HCT116 (cell line): ENCODE data around the gene KIF18B. TPM values are rescaled to one million over a fixed set of nuclear protein-coding genes. Genes with fewer than 3 reads are reported as not detected.

Experiments
- ATAC-seq: fragments of 200-7000 bp; cut with Tn5 transposase; 2 replicates; pipeline ENCODE4 v1.9.1; 2020; ENCODE audit warnings: mild to moderate bottlenecking, moderate library complexity
- BruUV-seq: library from RNA; stranded (reverse); fragments of 400-500 nt; replicated peaks from 2 replicates; lab custom pipeline; 2021; lab: Mats Ljungman, UMichigan
- CTCF ChIA-PET: fragments of 300-600 bp; sonication (Branson Sonifier 250); formaldehyde crosslinking; loops from one replicate; lab custom pipeline; 2021; ENCODE audit warnings: antibody characterized with exemption; lab: Charles Lee
- POLR2A ChIA-PET: fragments of 300-600, 350-600 bp; sonication (Branson Sonifier 250); formaldehyde crosslinking; loops from one replicate; lab custom pipeline; 2021; ENCODE audit warnings: antibody characterized with exemption; lab: Charles Lee
- RAD21 ChIA-PET, 2 experiments: fragments of 300-600 bp; sonication (Branson Sonifier 250); formaldehyde crosslinking; loops; one replicate each; lab custom pipeline; 2023; ENCODE audit warnings: low total read pairs in 2 of 2; ENCODE audit not compliant: uncharacterized antibody in 2 of 2, unreplicated experiment in 2 of 2, low non-redundant PET in 1 of 2; lab: Charles Lee
- DNase-seq: peaks from one replicate; pipeline ENCODE4 v3.0.0-alpha.2; 2010; ENCODE audit warnings: low read depth, low spot score
- H2AFZ ChIP-seq: fragments of 200-600 bp; shearing (Covaris generic), sonication (generic); 2 replicates; pipeline ENCODE4 v1.6.1; 2017; ENCODE audit warnings: low read depth, mixed run types, mixed read lengths, antibody characterized with exemption, low read length; ENCODE audit not compliant: poor library complexity, severe bottlenecking
- H3K27ac ChIP-seq: 2 replicates; pipeline ENCODE4 v1.5.1; 2012; ENCODE audit warnings: low read depth, low read length
- H3K27me3 ChIP-seq: fragments of 200-600 bp; sonication (generic); 2 replicates; pipeline ENCODE4 v1.6.1; 2016; ENCODE audit warnings: mixed run types, low read length, mixed read lengths; ENCODE audit not compliant: insufficient read depth
- H3K36me3 ChIP-seq, 2 experiments: fragments of 200-500 bp in 1 of 2; fragments of 200-600 bp in 1 of 2; sonication (Bioruptor generic) in 1 of 2; sonication (generic) in 1 of 2; 2 replicates each; pipeline versions ENCODE4 v1.5.1 to v1.6.1; 2014 to 2016; ENCODE audit warnings: low read length in 2 of 2, inconsistent platforms in 1 of 2, mixed read lengths in 1 of 2, mixed run types in 1 of 2; ENCODE audit not compliant: insufficient read depth in 2 of 2, control insufficient read depth in 1 of 2
- H3K4me1 ChIP-seq, 2 experiments: fragments of 200-600 bp in 1 of 2; sonication (generic) in 1 of 2; 2 replicates each; pipeline versions ENCODE4 v1.5.1 to v1.6.1; 2012 to 2017; ENCODE audit warnings: low read length in 2 of 2, inconsistent platforms in 1 of 2, mild to moderate bottlenecking in 1 of 2, mixed read lengths in 1 of 2, mixed run types in 1 of 2, moderate library complexity in 1 of 2; ENCODE audit not compliant: insufficient read depth in 2 of 2, control insufficient read depth in 1 of 2
- H3K4me2 ChIP-seq: fragments of 200-600 bp; sonication (generic); 2 replicates; pipeline ENCODE4 v1.6.1; 2017; ENCODE audit warnings: mixed run types, low read length, mixed read lengths
- H3K4me3 ChIP-seq, 2 experiments: fragments of 200-600 bp in 1 of 2; sonication (generic) in 1 of 2; replicated peaks in 1 of 2; 2 replicates each; pipeline ENCODE4 v1.5.1; 2011 to 2016; ENCODE audit warnings: low read length in 2 of 2, control low read depth in 1 of 2, low read depth in 1 of 2, mild to moderate bottlenecking in 1 of 2, mixed read lengths in 1 of 2, mixed run types in 1 of 2
- H3K79me2 ChIP-seq: fragments of 200-600 bp; sonication (generic); 2 replicates; pipeline ENCODE4 v1.6.1; 2017; ENCODE audit warnings: mild to moderate bottlenecking, mixed run types, low read length, moderate library complexity, mixed read lengths; ENCODE audit not compliant: insufficient read depth
- H3K9ac ChIP-seq: fragments of 200-600 bp; sonication (generic); 2 replicates; pipeline ENCODE4 v1.6.1; 2016; ENCODE audit warnings: low read length, mixed read lengths
- H3K9me2 ChIP-seq: fragments of 200-600 bp; sonication (generic), shearing (Covaris generic); 2 replicates; pipeline ENCODE4 v1.6.1; 2017; ENCODE audit warnings: mixed run types, mild to moderate bottlenecking, moderate library complexity; ENCODE audit not compliant: insufficient read depth
- H3K9me3 ChIP-seq, 2 experiments: fragments of 200-500 bp in 1 of 2; fragments of 200-600 bp in 1 of 2; sonication (Bioruptor generic) in 1 of 2; sonication (generic) in 1 of 2; 2 replicates each; pipeline ENCODE4 v1.6.1; 2014 to 2017; ENCODE audit warnings: low read length in 2 of 2, mixed read lengths in 2 of 2, inconsistent platforms in 1 of 2, low read depth in 1 of 2, mild to moderate bottlenecking in 1 of 2, mixed run types in 1 of 2, moderate library complexity in 1 of 2; ENCODE audit not compliant: control insufficient read depth in 1 of 2, insufficient read depth in 1 of 2
- H4K20me1 ChIP-seq: fragments of 200-600 bp; sonication (generic), shearing (Covaris generic); 2 replicates; pipeline ENCODE4 v1.6.1; 2017; ENCODE audit warnings: mixed run types, mild to moderate bottlenecking, moderate library complexity; ENCODE audit not compliant: insufficient read depth
- CBX3 ChIP-seq: IDR thresholded peaks from 2 replicates; pipeline ENCODE4 v1.6.1; 2012; ENCODE audit warnings: low read depth
- CEBPB ChIP-seq: IDR thresholded peaks from 2 replicates; pipeline ENCODE4 v1.6.1; 2012; ENCODE audit warnings: low read depth
- EGR1 ChIP-seq: IDR thresholded peaks from 2 replicates; pipeline ENCODE4 v1.6.1; 2012; ENCODE audit warnings: low read depth
- FOSL1 ChIP-seq: IDR thresholded peaks from 2 replicates; pipeline ENCODE4 v1.6.1; 2012; ENCODE audit warnings: low read depth
- POLR2AphosphoS5 ChIP-seq: IDR thresholded peaks from 2 replicates; pipeline ENCODE4 v1.6.1; 2011; ENCODE audit warnings: mild to moderate bottlenecking, low read depth, low read length, moderate library complexity
- SRF ChIP-seq: IDR thresholded peaks from 2 replicates; pipeline ENCODE4 v1.6.1; 2012; ENCODE audit warnings: low read depth
- TCF7L2 ChIP-seq: IDR thresholded peaks from 2 replicates; pipeline ENCODE4 v1.7.0; 2011; ENCODE audit warnings: borderline replicate concordance, inconsistent platforms; ENCODE audit not compliant: insufficient read depth, insufficient read length; ENCODE audit errors: extremely low read depth
- YY1 ChIP-seq: IDR thresholded peaks from 2 replicates; pipeline ENCODE4 v1.6.1; 2011; ENCODE audit warnings: low read length, low read depth, moderate library complexity, mild to moderate bottlenecking; ENCODE audit not compliant: insufficient replicate concordance; ENCODE audit errors: extremely low read depth
- ZNF274 ChIP-seq: fragments of 200-500 bp; sonication (Bioruptor generic); IDR thresholded peaks from 2 replicates; pipeline ENCODE4 v1.6.1; 2014; ENCODE audit warnings: mild to moderate bottlenecking, low read depth, low read length, inconsistent platforms
- intact Hi-C: fragments of 100-400 bp; cut with micrococcal nuclease; formaldehyde crosslinking; loops from 2 replicates; pipeline ENCODE4 v1.10.0; 2022
- total RNA-seq: library from RNA; stranded (reverse); gene quantifications from one replicate; pipeline ENCODE4 v1.2.1, GENCODE V29; 2021; ENCODE audit not compliant: unreplicated experiment
- TF ChIP-seq, protein P1 (sequence below): IDR thresholded peaks from 2 replicates; pipeline ENCODE4 v1.6.1; 2012
- TF ChIP-seq, protein P2 (sequence below), 3 experiments: fragments of 200-600 bp in 1 of 3; sonication (generic) in 1 of 3; IDR thresholded peaks in 2 of 3; conservative IDR thresholded peaks in 1 of 3; 2 replicates each; pipeline ENCODE4 v1.5.1; 2012 to 2017; ENCODE audit warnings: low read depth in 2 of 3, low read length in 2 of 3, antibody characterized with exemption in 1 of 3, borderline replicate concordance in 1 of 3, control low read depth in 1 of 3, mild to moderate bottlenecking in 1 of 3, mixed read lengths in 1 of 3, mixed run types in 1 of 3, moderate library complexity in 1 of 3; ENCODE audit not compliant: insufficient read depth in 1 of 3

The KIF18B gene
- total RNA-seq, 1 experiment from 2014 or later: 76.4 TPM

DNA sequence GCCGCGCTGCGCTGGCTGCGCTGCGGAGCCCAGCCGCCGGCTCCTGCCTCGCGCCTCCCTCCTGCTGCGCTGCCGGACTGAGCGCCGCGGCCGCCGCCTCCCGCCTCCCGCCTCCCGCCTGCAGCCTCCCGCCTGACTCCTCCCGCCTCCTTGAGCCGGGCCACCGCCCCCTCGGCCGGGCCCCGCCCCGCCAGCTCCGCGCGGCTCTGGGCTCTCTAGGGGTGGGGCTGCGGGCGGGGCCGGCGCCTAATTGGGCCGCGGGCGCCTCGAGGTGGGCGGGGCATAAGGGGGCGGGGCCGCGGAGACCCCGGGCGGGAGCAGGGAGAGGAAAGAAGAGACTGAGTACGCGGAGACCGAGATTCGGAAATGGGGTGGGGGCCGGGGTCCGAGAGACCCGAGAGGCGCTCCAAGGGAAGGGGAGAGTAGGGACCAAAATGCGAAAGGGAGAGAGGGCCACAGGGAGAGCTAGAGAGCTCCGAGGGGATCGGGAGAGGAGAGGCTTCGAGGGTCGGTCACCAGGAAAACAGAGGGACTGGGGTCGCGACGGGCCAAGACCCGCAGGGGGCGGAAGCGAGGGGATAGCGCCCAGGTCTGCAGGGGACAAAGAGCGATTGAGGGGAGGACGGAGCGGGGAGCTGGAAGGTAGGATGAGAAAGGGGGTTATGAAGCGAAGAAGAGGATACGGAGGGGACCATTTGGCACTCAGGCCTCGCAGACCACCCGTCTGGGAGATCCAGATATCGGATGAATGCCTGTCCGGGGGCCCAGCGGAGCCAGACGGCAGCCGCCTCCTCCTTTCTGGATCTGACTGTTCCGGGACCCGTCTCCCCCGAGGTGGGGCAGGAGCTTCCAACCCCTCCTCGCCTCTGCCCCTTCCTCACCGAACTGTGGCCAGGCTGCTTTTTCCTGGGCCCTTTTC is 20.9 kb upstream of the KIF18B start, which contains the start of gene C1QL1:
C1QL1 (minus strand) TSS at position 79 of the 919 bp plus-strand sequence. CDS start 255 bp downstream, outside the sequence.
- DNase-seq (peak; percentile 61), ATAC-seq (peak; percentile 99)
- RAD21 ChIA-PET: interaction anchor here in 1 of 2 experiments (0.7 kb wide), 2 partner anchors 31 to 169 kb away, joined by 3 to 5 read pairs; no protein-coding TSS in a partner anchor
- POLR2A ChIA-PET: interaction anchor here (0.7 to 0.8 kb wide), 3 partner anchors 44 to 167 kb away, joined by 3 to 4 read pairs (median 4); partner anchors contain the start of gene ACBD4
- Histone ChIP-seq H3K27ac (no peak within 1 kb of the TSS), H3K9me2 (no peaks in the 10 kb centered on the region), H3K4me2 (peak within 1 kb of the TSS; percentile 86), H3K9ac (peak within 1 kb of the TSS; percentile 46), H2AFZ (no peak within 1 kb of the TSS), H3K4me3 (peak within 1 kb of the TSS; percentile 28 to 57), H3K27me3 (no peaks in the 10 kb centered on the region), H3K9me3 (no peaks in the 10 kb centered on the region), H3K79me2 (no peaks in the 10 kb centered on the region), H3K36me3 (no peaks in the 10 kb centered on the region), H4K20me1 (no peaks in the 10 kb centered on the region), H3K4me1 (peaks cover 6 to 24% of the 10 kb centered on the region in 2 experiments)
- BruUV-seq: no TSS peak
- CTCF ChIA-PET: interaction anchor here (0.7 to 1.2 kb wide), 3 partner anchors 48 to 567 kb away, joined by 3 to 4 read pairs (median 3); partner anchors contain the start of gene ACBD4
- intact Hi-C loops: no loop called here
- no peak for TF ChIP-seq YY1
- no peak for TF ChIP-seq TCF7L2
- TF ChIP-seq FOSL1: no peak
- TF ChIP-seq, protein P1, sequence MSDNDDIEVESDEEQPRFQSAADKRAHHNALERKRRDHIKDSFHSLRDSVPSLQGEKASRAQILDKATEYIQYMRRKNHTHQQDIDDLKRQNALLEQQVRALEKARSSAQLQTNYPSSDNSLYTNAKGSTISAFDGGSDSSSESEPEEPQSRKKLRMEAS: peak; percentile 81
- TF ChIP-seq CBX3: no peak
- peak; percentile 40; the same call in 1 of the 2 replicates for TF ChIP-seq POLR2AphosphoS5

DNA sequence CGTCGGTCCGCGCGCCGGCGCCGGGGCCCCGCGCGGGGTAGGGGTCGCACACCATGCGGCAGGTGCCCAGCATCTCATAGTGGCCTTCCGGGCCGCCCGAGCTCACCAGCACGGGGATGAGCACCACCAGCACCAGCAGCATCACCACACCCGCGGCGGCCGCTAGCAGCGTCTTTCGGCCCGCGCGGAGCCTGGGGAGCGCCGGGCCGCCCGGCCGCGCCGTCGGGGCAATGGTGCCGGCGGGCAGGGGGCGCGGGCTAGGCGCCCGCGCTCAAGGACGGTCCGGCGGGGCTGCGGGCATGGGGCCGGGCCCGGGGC is 20.3 kb upstream of the KIF18B start:
- H3K9me2 ChIP-seq: no peaks in the 10 kb centered on the region
- no peak overlapping the region for H3K27ac ChIP-seq
- no peak overlapping the region for H3K4me3 ChIP-seq
- H3K9ac ChIP-seq: no peak overlapping the region
- H3K27me3 ChIP-seq: no peaks in the 10 kb centered on the region
- ChIA-PET POLR2A (interaction anchor here (0.7 to 0.8 kb wide), 3 partner anchors 44 to 168 kb away, joined by 3 to 4 read pairs (median 4); partner anchors contain the start of gene ACBD4), RAD21 (interaction anchor here in 1 of 2 experiments (0.7 kb wide), 2 partner anchors 32 to 170 kb away, joined by 3 to 5 read pairs; no protein-coding TSS in a partner anchor), CTCF (interaction anchor here (0.7 to 1.2 kb wide), 3 partner anchors 48 to 567 kb away, joined by 3 to 4 read pairs (median 3); partner anchors contain the start of gene ACBD4)
- no peaks in the 10 kb centered on the region for H3K36me3 ChIP-seq
- DNase-seq: no peak
- intact Hi-C loops: no loop called here
- BruUV-seq: no TSS peak
- H3K4me1 ChIP-seq: peaks cover 6 to 19% of the 10 kb centered on the region in 2 experiments
- no peak overlapping the region for H2AFZ ChIP-seq
- no peaks in the 10 kb centered on the region for H3K79me2 ChIP-seq
- ATAC-seq: no peak; the same call in 1 of the 2 replicates
- no peaks in the 10 kb centered on the region for H4K20me1 ChIP-seq
- no peaks in the 10 kb centered on the region for H3K9me3 ChIP-seq
- no peak overlapping the region for H3K4me2 ChIP-seq
- TF ChIP-seq ZNF274 (no peak), YY1 (no peak), CEBPB (no peak), SRF (no peak), EGR1 (no peak)
- TF ChIP-seq, protein P1: no peak
- TF ChIP-seq, protein P2, sequence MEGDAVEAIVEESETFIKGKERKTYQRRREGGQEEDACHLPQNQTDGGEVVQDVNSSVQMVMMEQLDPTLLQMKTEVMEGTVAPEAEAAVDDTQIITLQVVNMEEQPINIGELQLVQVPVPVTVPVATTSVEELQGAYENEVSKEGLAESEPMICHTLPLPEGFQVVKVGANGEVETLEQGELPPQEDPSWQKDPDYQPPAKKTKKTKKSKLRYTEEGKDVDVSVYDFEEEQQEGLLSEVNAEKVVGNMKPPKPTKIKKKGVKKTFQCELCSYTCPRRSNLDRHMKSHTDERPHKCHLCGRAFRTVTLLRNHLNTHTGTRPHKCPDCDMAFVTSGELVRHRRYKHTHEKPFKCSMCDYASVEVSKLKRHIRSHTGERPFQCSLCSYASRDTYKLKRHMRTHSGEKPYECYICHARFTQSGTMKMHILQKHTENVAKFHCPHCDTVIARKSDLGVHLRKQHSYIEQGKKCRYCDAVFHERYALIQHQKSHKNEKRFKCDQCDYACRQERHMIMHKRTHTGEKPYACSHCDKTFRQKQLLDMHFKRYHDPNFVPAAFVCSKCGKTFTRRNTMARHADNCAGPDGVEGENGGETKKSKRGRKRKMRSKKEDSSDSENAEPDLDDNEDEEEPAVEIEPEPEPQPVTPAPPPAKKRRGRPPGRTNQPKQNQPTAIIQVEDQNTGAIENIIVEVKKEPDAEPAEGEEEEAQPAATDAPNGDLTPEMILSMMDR (IDR thresholded peaks at IDR 0.05 in 2 of 3, conservative IDR thresholded peaks at IDR 0.05 in 1 of 3; ENCODE audit: borderline replicate concordance in 1 of 3, insufficient read depth in 1 of 3, low read depth in 2 of 3, low read length in 2 of 3): no peak
